OCI-LY7 (cell line): ENCODE results near the gene CCDC91. TPM values are rescaled to one million over a fixed set of nuclear protein-coding genes. Genes with fewer than 3 reads are reported as not detected.

Source experiments
- BruUV-seq: library from RNA; stranded (reverse); fragments of 400-500 nt; replicated peaks from 2 replicates; lab custom pipeline; 2021; lab: Mats Ljungman, UMichigan
- CTCF ChIA-PET: fragments of 300-600 bp; sonication (Branson Sonifier 250); formaldehyde crosslinking; loops from one replicate; lab custom pipeline; 2022; ENCODE audit warnings: antibody characterized with exemption; ENCODE audit not compliant: unreplicated experiment; lab: Charles Lee
- POLR2A ChIA-PET: fragments of 300-600 bp; sonication (Branson Sonifier 250); formaldehyde crosslinking; loops from one replicate; lab custom pipeline; 2022; ENCODE audit warnings: antibody characterized with exemption; lab: Charles Lee
- DNase-seq: peaks from one replicate; pipeline ENCODE4 v3.0.0-alpha.2; 2015; ENCODE audit warnings: low spot score
- H2AFZ ChIP-seq: fragments of 200-600 bp; sonication (generic), shearing (Covaris generic); 2 replicates; pipeline ENCODE4 v1.6.1; 2014; ENCODE audit warnings: mild to moderate bottlenecking, antibody characterized with exemption, low read length, moderate library complexity
- H3K27ac ChIP-seq: fragments of 200-600 bp; sonication (generic); 2 replicates; pipeline ENCODE4 v1.5.1; 2014; ENCODE audit warnings: mixed run types, low read depth, mild to moderate bottlenecking, moderate library complexity, low read length, inconsistent platforms; ENCODE audit not compliant: poor library complexity, severe bottlenecking
- H3K36me3 ChIP-seq: fragments of 200-600 bp; sonication (generic); 2 replicates; pipeline ENCODE4 v1.6.1; 2014; ENCODE audit warnings: mild to moderate bottlenecking, antibody characterized with exemption, low read length, moderate library complexity, mixed read lengths; ENCODE audit not compliant: insufficient read depth
- H3K4me1 ChIP-seq: fragments of 200-600 bp; sonication (generic); 2 replicates; pipeline ENCODE4 v1.5.1; 2014; ENCODE audit warnings: mild to moderate bottlenecking, low read length; ENCODE audit not compliant: insufficient read depth, poor library complexity, severe bottlenecking
- H3K4me2 ChIP-seq: fragments of 200-600 bp; sonication (generic); 2 replicates; pipeline ENCODE4 v1.6.1; 2014; ENCODE audit warnings: mild to moderate bottlenecking, low read length
- H3K4me3 ChIP-seq: fragments of 200-600 bp; sonication (generic); 2 replicates; pipeline ENCODE4 v1.5.1; 2014; ENCODE audit warnings: mild to moderate bottlenecking, low read depth, low read length; ENCODE audit not compliant: poor library complexity, severe bottlenecking
- H3K79me2 ChIP-seq: fragments of 200-600 bp; sonication (generic); 2 replicates; pipeline ENCODE4 v1.6.1; 2016; ENCODE audit warnings: low read depth, mild to moderate bottlenecking, low read length, moderate library complexity, mixed read lengths; ENCODE audit not compliant: insufficient read depth
- H3K9me2 ChIP-seq: fragments of 200-600 bp; sonication (generic); 2 replicates; pipeline ENCODE4 v1.6.1; 2016; ENCODE audit warnings: mild to moderate bottlenecking, low read length, mixed read lengths; ENCODE audit not compliant: insufficient read depth
- H3K9me3 ChIP-seq: fragments of 200-600 bp; sonication (generic); 2 replicates; pipeline ENCODE4 v1.6.1; 2014; ENCODE audit warnings: mild to moderate bottlenecking, mixed run types, low read length, mixed read lengths
- H4K20me1 ChIP-seq: fragments of 200-600 bp; sonication (generic); 2 replicates; pipeline ENCODE4 v1.6.1; 2014; ENCODE audit warnings: mild to moderate bottlenecking, antibody characterized with exemption, low read length, moderate library complexity, mixed read lengths; ENCODE audit not compliant: insufficient read depth
- CTCF ChIP-seq: fragments of 200-600 bp; sonication (generic); conservative IDR thresholded peaks from 2 replicates; pipeline ENCODE4 v1.5.1; 2014; ENCODE audit warnings: mild to moderate bottlenecking, antibody characterized with exemption, low read length, moderate library complexity, mixed read lengths
- EZH2phosphoT487 ChIP-seq: fragments of 200-600 bp; sonication (generic); IDR thresholded peaks from 2 replicates; pipeline ENCODE4 v1.6.1; 2018; ENCODE audit warnings: low read depth, borderline replicate concordance, mild to moderate bottlenecking, mixed run types, antibody characterized with exemption, low read length, moderate library complexity, mixed read lengths
- intact Hi-C: fragments of 100-400 bp; cut with micrococcal nuclease; formaldehyde crosslinking; loops from one replicate; pipeline ENCODE4 v1.10.0; 2022; ENCODE audit not compliant: unreplicated experiment
- total RNA-seq, 2 experiments: library from RNA; depleted of rRNA in 1 of 2; stranded (reverse); fragments of >200 nt in 1 of 2; shearing (Covaris generic) in 1 of 2; gene quantifications; 2 replicates each; pipeline ENCODE4 v1.2.3, GENCODE V29; 2014 to 2022

CCDC91 gene
- total RNA-seq, 2 experiments from 2014 or later, result 15.8 to 23.8 TPM

GRCh38 chr12:28558250-28558649 is 368.0 kb downstream of the CCDC91 start:
- Histone ChIP-seq H3K9me2 (no peaks in the 10 kb centered on the region), H3K4me1 (no peaks in the 10 kb centered on the region), H3K27ac (no peak overlapping the region), H3K4me3 (no peak overlapping the region), H3K9me3 (no peaks in the 10 kb centered on the region), H3K79me2 (no peaks in the 10 kb centered on the region), H4K20me1 (no peaks in the 10 kb centered on the region), H3K4me2 (no peak overlapping the region), H3K36me3 (no peaks in the 10 kb centered on the region), H2AFZ (no peak overlapping the region)
- no peak for DNase-seq
- POLR2A ChIA-PET, result interaction anchor here (0.7 kb wide), 1 partner anchor 26 kb away, joined by 4 read pairs; no protein-coding TSS in a partner anchor
- intact Hi-C loops, result no loop called here
- CTCF ChIA-PET, result no interaction called here
- BruUV-seq, result no TSS peak
- TF ChIP-seq CTCF (no peak), EZH2phosphoT487 (no peak)

DNA sequence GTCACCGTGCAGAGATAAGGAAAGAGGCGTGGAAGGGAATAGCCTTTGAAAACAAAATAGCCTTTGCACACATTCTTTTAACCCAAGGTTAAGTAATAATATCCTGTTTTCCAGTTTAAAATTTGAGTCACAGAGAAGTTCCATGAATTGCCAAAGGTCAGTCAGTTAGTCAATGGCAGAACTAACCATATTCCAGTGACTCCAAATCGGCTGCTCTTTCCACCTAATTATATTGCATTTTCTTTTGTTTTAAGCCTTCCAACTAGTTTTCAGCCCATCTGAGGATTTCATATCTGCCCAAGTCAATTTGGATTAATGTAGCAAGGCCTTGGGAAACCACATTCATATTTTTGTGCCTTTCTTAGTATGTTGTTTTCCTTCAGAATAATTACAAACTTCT is 373.0 kb downstream of the CCDC91 start:
- TF ChIP-seq EZH2phosphoT487 (no peak), CTCF (no peak)
- H3K27ac ChIP-seq, result no peak overlapping the region
- DNase-seq, result no peak
- BruUV-seq, result no TSS peak
- H3K9me2 ChIP-seq, result no peaks in the 10 kb centered on the region
- no peaks in the 10 kb centered on the region for H3K79me2 ChIP-seq
- ChIA-PET CTCF (no interaction called here), POLR2A (no interaction called here)
- H4K20me1 ChIP-seq, result no peaks in the 10 kb centered on the region
- intact Hi-C loops, result no loop called here
- H3K4me2 ChIP-seq, result no peak overlapping the region
- H2AFZ ChIP-seq, result no peak overlapping the region
- H3K4me3 ChIP-seq, result no peak overlapping the region
- H3K9me3 ChIP-seq, result no peaks in the 10 kb centered on the region
- no peaks in the 10 kb centered on the region for H3K4me1 ChIP-seq
- no peaks in the 10 kb centered on the region for H3K36me3 ChIP-seq

DNA sequence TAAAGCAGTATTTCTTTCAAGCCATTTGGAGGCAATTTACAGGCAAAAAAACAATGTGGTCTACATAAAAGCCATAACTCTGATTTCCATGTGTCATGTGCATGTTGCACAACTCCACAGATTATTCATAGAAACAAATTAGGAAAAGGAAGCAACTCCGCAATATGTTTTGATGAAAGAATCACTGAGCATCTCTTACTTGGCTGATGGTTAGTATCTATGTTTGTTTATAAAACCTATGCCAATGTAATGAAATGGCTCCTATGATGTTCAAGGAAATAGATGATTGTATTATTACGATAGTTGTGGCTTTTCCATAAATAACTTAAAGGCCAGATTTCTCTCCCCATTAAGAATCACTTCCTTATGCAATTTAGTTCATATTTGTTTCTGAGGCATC is 373.7 kb downstream of the CCDC91 start:
- TF ChIP-seq EZH2phosphoT487, result no peak
- TF ChIP-seq CTCF, result no peak
- no peak for DNase-seq
- H3K27ac ChIP-seq, result no peak overlapping the region
- no peaks in the 10 kb centered on the region for H3K9me3 ChIP-seq
- intact Hi-C loops, result no loop called here
- CTCF ChIA-PET, result no interaction called here
- POLR2A ChIA-PET, result no interaction called here
- H2AFZ ChIP-seq, result no peak overlapping the region
- no TSS peak for BruUV-seq
- no peak overlapping the region for H3K4me2 ChIP-seq
- no peaks in the 10 kb centered on the region for H3K36me3 ChIP-seq
- no peaks in the 10 kb centered on the region for H3K9me2 ChIP-seq
- H4K20me1 ChIP-seq, result no peaks in the 10 kb centered on the region
- H3K79me2 ChIP-seq, result no peaks in the 10 kb centered on the region
- no peak overlapping the region for H3K4me3 ChIP-seq
- no peaks in the 10 kb centered on the region for H3K4me1 ChIP-seq
